RWPE2 (cell line): Measurements from ENCODE around the gene CELF2.
"Not testable (repeated sequence)": the region's sequence is repeated elsewhere in the genome, so short reads cannot be mapped to it uniquely, and the experiment has no call there.

Source experiments
- ATAC-seq: fragments of 200-7000 bp; cut with Tn5 transposase; 3 replicates; pipeline ENCODE4 v1.9.1; 2021; ENCODE audit warnings: low read depth
- DNase-seq: peaks from one replicate; pipeline ENCODE4 v3.0.0-alpha.2; 2020; ENCODE audit warnings: low spot score
- H3K27ac ChIP-seq: fragments of 450-650 bp; 2 replicates; pipeline ENCODE4 v1.5.1; 2017; ENCODE audit warnings: mild to moderate bottlenecking; ENCODE audit not compliant: poor library complexity, severe bottlenecking
- H3K27me3 ChIP-seq: fragments of 250-450 bp; sonication (Bioruptor Pico); 2 replicates; pipeline ENCODE4 v1.5.1; 2021; ENCODE audit warnings: mild to moderate bottlenecking, moderate library complexity; ENCODE audit not compliant: insufficient read depth, poor library complexity, severe bottlenecking
- H3K36me3 ChIP-seq: fragments of 250-450 bp; sonication (Bioruptor Pico); 2 replicates; pipeline ENCODE4 v1.5.1; 2020; ENCODE audit warnings: low read depth, mild to moderate bottlenecking, moderate library complexity
- H3K4me1 ChIP-seq: fragments of 250-450 bp; sonication (Bioruptor Pico); 2 replicates; pipeline ENCODE4 v1.5.1; 2021; ENCODE audit warnings: mild to moderate bottlenecking, moderate library complexity; ENCODE audit not compliant: insufficient read depth, poor library complexity, severe bottlenecking
- H3K4me3 ChIP-seq: fragments of 250-450 bp; sonication (Bioruptor Pico); 2 replicates; pipeline ENCODE4 v1.5.1; 2021; ENCODE audit warnings: mild to moderate bottlenecking, moderate library complexity; ENCODE audit not compliant: severe bottlenecking
- H3K9me3 ChIP-seq: fragments of 250-450 bp; sonication (Bioruptor Pico); 2 replicates; pipeline ENCODE4 v1.5.1; 2021; ENCODE audit warnings: mild to moderate bottlenecking, moderate library complexity; ENCODE audit not compliant: severe bottlenecking
- TF ChIP-seq, protein P1 (sequence below): fragments of 450-650 bp; IDR thresholded peaks from one replicate; pipeline ENCODE4 v1.5.1; 2017; ENCODE audit warnings: mild to moderate bottlenecking, moderate library complexity; ENCODE audit not compliant: poor library complexity, severe bottlenecking

Gene CELF2

GRCh38 chr10:10994360-10994759 lies 23.3 kb upstream of the CELF2 start:
- no peak for DNase-seq
- Histone ChIP-seq H3K4me1 (no peaks in the 10 kb centered on the region), H3K4me3 (no peak overlapping the region), H3K36me3 (no peaks in the 10 kb centered on the region), H3K27me3 (no peaks in the 10 kb centered on the region), H3K27ac (no peak overlapping the region), H3K9me3 (no peaks in the 10 kb centered on the region)
- TF ChIP-seq, protein P1, sequence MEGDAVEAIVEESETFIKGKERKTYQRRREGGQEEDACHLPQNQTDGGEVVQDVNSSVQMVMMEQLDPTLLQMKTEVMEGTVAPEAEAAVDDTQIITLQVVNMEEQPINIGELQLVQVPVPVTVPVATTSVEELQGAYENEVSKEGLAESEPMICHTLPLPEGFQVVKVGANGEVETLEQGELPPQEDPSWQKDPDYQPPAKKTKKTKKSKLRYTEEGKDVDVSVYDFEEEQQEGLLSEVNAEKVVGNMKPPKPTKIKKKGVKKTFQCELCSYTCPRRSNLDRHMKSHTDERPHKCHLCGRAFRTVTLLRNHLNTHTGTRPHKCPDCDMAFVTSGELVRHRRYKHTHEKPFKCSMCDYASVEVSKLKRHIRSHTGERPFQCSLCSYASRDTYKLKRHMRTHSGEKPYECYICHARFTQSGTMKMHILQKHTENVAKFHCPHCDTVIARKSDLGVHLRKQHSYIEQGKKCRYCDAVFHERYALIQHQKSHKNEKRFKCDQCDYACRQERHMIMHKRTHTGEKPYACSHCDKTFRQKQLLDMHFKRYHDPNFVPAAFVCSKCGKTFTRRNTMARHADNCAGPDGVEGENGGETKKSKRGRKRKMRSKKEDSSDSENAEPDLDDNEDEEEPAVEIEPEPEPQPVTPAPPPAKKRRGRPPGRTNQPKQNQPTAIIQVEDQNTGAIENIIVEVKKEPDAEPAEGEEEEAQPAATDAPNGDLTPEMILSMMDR = no peak
- peak; percentile 41; the same call in 2 of the 3 replicates for ATAC-seq

DNA sequence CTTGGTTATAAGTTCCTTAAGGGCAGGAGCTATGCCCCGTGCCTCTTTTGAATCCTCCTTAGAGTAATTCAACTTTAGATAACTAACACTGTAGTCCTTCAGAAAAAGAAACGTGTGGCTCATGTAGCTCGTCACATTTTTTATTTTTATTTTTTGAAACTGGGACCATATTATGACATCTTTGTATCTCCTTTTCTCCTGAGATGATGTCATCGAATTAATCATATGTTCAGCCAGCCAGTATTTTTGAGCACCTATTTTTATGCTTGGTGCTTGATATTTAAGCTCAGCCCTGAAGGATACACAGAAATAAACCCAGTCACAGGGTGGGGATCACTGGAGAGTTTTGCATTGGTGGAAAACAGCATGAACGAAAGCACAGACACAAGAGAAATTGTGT lies 22.6 kb upstream of the CELF2 start:
- Histone ChIP-seq H3K27me3 (no peaks in the 10 kb centered on the region), H3K9me3 (no peaks in the 10 kb centered on the region), H3K27ac (no peak overlapping the region), H3K4me3 (no peak overlapping the region), H3K4me1 (no peaks in the 10 kb centered on the region), H3K36me3 (no peaks in the 10 kb centered on the region)
- TF ChIP-seq, protein P1 = no peak
- ATAC-seq = no peak
- DNase-seq = no peak

- TF ChIP-seq, protein P1 = no peak
- no peak for DNase-seq
- Histone ChIP-seq H3K36me3 (no peaks in the 10 kb centered on the region), H3K27me3 (no peaks in the 10 kb centered on the region), H3K9me3 (no peaks in the 10 kb centered on the region), H3K4me3 (no peak overlapping the region), H3K27ac (no peak overlapping the region), H3K4me1 (no peaks in the 10 kb centered on the region)
- ATAC-seq = no peak
These were observed 20.6 kb upstream of the CELF2 start for GRCh38 chr10:10996966-10997620.

- not testable (repeated sequence) for H3K27ac ChIP-seq, H3K27me3 ChIP-seq, H3K4me3 ChIP-seq, H3K9me3 ChIP-seq, DNase-seq, ATAC-seq, H3K4me1 ChIP-seq, H3K36me3 ChIP-seq
These were observed 18.2 kb upstream of the CELF2 start for GRCh38 chr10:10999501-10999900.

GRCh38 chr10:11002485-11002884 lies 15.2 kb upstream of the CELF2 start:
- ATAC-seq (no peak), DNase-seq (no peak)
- Histone ChIP-seq H3K9me3 (no peaks in the 10 kb centered on the region), H3K36me3 (no peaks in the 10 kb centered on the region), H3K27me3 (no peaks in the 10 kb centered on the region), H3K4me1 (no peaks in the 10 kb centered on the region), H3K4me3 (no peak overlapping the region), H3K27ac (no peak overlapping the region)
- TF ChIP-seq, protein P1 = no peak
